ENCODE measurements around the gene MED13. TPM values are rescaled to one million over a fixed set of nuclear protein-coding genes. Genes with fewer than 3 reads are reported as not detected.

The MED13 gene
- total RNA-seq, 6 experiments from 2014 or later: 22.9 to 36.3 (median 32.5) TPM

- Histone ChIP-seq H3K27me3 (no peaks in the 10 kb centered on the region), H3K4me3 (peak overlapping the region; percentile 85 to 89 (median 88)), H3K27ac (peak overlapping the region; percentile 95 to 98 (median 97)), H3K9me3 (no peaks in the 10 kb centered on the region), H3K4me1 (peaks cover 0 to 47% (median 13%) of the 10 kb centered on the region in 4 donors), H3K36me3 (no peaks in the 10 kb centered on the region)
- intact Hi-C loops (cut with DNase I): no loop called here
- DNase-seq: peak; percentile 99 to 100 (median 100)
- peak; percentile 94 to 98 (median 95) for ATAC-seq
- peak; percentile 67 for TF ChIP-seq POLR2A (IDR thresholded peaks at IDR 0.05)
- TF ChIP-seq CTCF (IDR thresholded peaks at IDR 0.05): peak; percentile 86 to 91 (median 88)
- WGBS (ENCODE audit: insufficient coverage, low coverage, low lambda C conversion rate, missing lambda C conversion rate): 0% methylated on average over 24 of the region's 51 CpGs
Observed at GRCh38 chr17:62065611-62066468, 762 bp upstream of the MED13 start.

GRCh38 chr17:62064029-62064790 lies 868 bp downstream of the MED13 start:
- Histone ChIP-seq H3K27me3 (no peaks in the 10 kb centered on the region), H3K36me3 (no peaks in the 10 kb centered on the region), H3K27ac (peak overlapping the region; percentile 56 to 98 (median 97)), H3K4me3 (peak overlapping the region; percentile 85 to 89 (median 88)), H3K9me3 (no peaks in the 10 kb centered on the region), H3K4me1 (peaks cover 0 to 57% (median 17%) of the 10 kb centered on the region in 4 donors)
- DNase-seq (no peak), ATAC-seq (peak in 1 of 4 donors; percentile 19)
- TF ChIP-seq CTCF (IDR thresholded peaks at IDR 0.05) (no peak), POLR2A (IDR thresholded peaks at IDR 0.05) (no peak)
- 1% methylated on average over 5 of the region's 5 CpGs for WGBS (ENCODE audit: insufficient coverage, low coverage, low lambda C conversion rate, missing lambda C conversion rate)
- intact Hi-C loops (cut with DNase I): no loop called here

DNA sequence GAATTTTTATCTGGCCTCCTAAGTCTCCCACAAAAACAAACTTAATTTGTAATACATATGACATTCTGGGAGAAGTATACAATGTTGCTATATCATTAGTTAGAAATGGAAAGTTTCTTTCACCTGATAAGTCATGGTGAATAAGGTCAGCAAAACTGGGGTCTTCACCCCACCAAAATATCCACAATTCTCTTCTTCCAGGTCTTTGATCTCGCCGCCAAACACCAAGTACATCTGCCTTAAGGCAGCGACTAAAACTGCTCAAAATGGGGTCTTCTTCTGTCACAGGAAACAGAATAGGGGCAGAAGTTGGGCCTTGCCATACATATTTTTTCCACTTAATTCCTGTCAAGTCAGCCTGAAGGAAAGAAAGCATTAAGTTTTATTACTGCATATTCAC lies 2.1 kb downstream of the MED13 start:
- H3K36me3 ChIP-seq: no peaks in the 10 kb centered on the region
- intact Hi-C loops (cut with DNase I): no loop called here
- H3K9me3 ChIP-seq: no peaks in the 10 kb centered on the region
- no peak overlapping the region for H3K27ac ChIP-seq
- H3K27me3 ChIP-seq: no peaks in the 10 kb centered on the region
- ATAC-seq (no peak), DNase-seq (no peak)
- peaks cover 0 to 65% (median 18%) of the 10 kb centered on the region in 4 donors for H3K4me1 ChIP-seq
- TF ChIP-seq CTCF (IDR thresholded peaks at IDR 0.05): no peak
- no peak for TF ChIP-seq POLR2A (IDR thresholded peaks at IDR 0.05)
- peak overlapping the region in 2 of 3 donors; percentile 1 to 89 for H3K4me3 ChIP-seq
- 64% methylated on average over 3 of the region's 3 CpGs for WGBS (ENCODE audit: insufficient coverage, low coverage, low lambda C conversion rate, missing lambda C conversion rate)

GRCh38 chr17:62062302-62062701 lies 2.8 kb downstream of the MED13 start:
- H3K27ac ChIP-seq: no peak overlapping the region
- no peaks in the 10 kb centered on the region for H3K36me3 ChIP-seq
- DNase-seq (no peak), ATAC-seq (no peak)
- H3K27me3 ChIP-seq: no peaks in the 10 kb centered on the region
- intact Hi-C loops (cut with DNase I): no loop called here
- H3K9me3 ChIP-seq: no peaks in the 10 kb centered on the region
- no peak for TF ChIP-seq POLR2A (IDR thresholded peaks at IDR 0.05)
- TF ChIP-seq CTCF (IDR thresholded peaks at IDR 0.05): no peak
- H3K4me3 ChIP-seq: peak overlapping the region in 1 of 3 donors; percentile 89
- 0% methylated on average over 1 of the region's 1 CpG for WGBS (ENCODE audit: insufficient coverage, low coverage, low lambda C conversion rate, missing lambda C conversion rate)
- peaks cover 0 to 67% (median 18%) of the 10 kb centered on the region in 4 donors for H3K4me1 ChIP-seq
